DOHH2 (cell line): ENCODE results near the gene PPIE.

Experiments
- CTCF ChIP-seq: fragments of 200-600 bp; sonication (generic); IDR thresholded peaks from one replicate; pipeline ENCODE4 v1.5.1; 2014; ENCODE audit warnings: antibody characterized with exemption, mild to moderate bottlenecking, low read depth, low read length; ENCODE audit not compliant: poor library complexity, severe bottlenecking
- EZH2phosphoT487 ChIP-seq: fragments of 200-600 bp; sonication (generic); IDR thresholded peaks from 2 replicates; pipeline ENCODE4 v1.6.1; 2017; ENCODE audit warnings: borderline replicate concordance, mild to moderate bottlenecking, antibody characterized with exemption, low read length, moderate library complexity, mixed read lengths

GRCh38 chr1:39751595-39751994 lies 12.9 kb downstream of the PPIE start:
- no peak for TF ChIP-seq CTCF
- TF ChIP-seq EZH2phosphoT487 = no peak
